Measurements from ENCODE around the gene SNHG17.
"Not testable (repeated sequence)": the region's sequence is repeated elsewhere in the genome, so short reads cannot be mapped to it uniquely, and the experiment has no call there.

Gene SNHG17

GRCh38 chr20:38386004-38386403, 49.1 kb downstream of the SNHG17 start:
- no peak overlapping the region for H3K27ac ChIP-seq (ENCODE audit: low read length)
- no peak for ATAC-seq (ENCODE audit: insufficient read depth, low read depth)
- no peak overlapping the region for H2AFZ ChIP-seq (ENCODE audit: low read depth, low read length)

DNA sequence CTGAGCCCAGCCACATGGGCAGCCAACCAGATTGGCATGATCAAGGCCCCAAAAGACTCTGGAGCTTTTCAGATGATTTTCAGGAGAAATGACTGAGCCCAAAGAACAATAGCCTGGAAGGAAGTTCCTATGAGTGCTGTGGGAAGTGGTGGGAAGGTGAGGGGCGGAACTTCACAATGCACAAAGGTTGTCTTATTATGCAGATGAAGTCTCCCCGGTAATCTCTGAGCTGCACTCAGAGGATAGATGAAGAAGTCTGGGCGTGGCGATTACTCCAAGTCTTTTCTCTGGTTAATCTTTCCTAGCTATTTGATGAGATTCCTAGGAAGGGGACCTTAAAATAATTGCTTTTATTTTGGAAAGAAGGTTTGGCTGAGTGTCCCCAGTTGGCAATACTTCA, 52.0 kb downstream of the SNHG17 start:
- Histone ChIP-seq H3K79me2 (ENCODE audit: insufficient read depth, low read length) (no peaks in the 10 kb centered on the region), H2AFZ (ENCODE audit: low read depth, low read length) (no peak overlapping the region), H3K9me3 (ENCODE audit: insufficient read depth, low read length, severe bottlenecking) (no peaks in the 10 kb centered on the region), H3K27me3 (ENCODE audit: insufficient read depth, low read length, poor library complexity) (peaks cover 10% of the 10 kb centered on the region), H3K36me3 (ENCODE audit: insufficient read depth, low read length) (no peaks in the 10 kb centered on the region), H3K4me2 (ENCODE audit: insufficient read depth, low read length) (no peak overlapping the region), H3K9ac (ENCODE audit: low read depth, low read length) (no peak overlapping the region), H4K20me1 (ENCODE audit: insufficient read depth, low read length) (no peaks in the 10 kb centered on the region), H3K4me1 (ENCODE audit: insufficient read depth, low read length) (no peaks in the 10 kb centered on the region), H3K27ac (ENCODE audit: low read length) (no peak overlapping the region), H3K4me3 (ENCODE audit: low read depth in 1 of 2, low read length in 2 of 2) (no peak overlapping the region)
- TF ChIP-seq, protein P1, sequence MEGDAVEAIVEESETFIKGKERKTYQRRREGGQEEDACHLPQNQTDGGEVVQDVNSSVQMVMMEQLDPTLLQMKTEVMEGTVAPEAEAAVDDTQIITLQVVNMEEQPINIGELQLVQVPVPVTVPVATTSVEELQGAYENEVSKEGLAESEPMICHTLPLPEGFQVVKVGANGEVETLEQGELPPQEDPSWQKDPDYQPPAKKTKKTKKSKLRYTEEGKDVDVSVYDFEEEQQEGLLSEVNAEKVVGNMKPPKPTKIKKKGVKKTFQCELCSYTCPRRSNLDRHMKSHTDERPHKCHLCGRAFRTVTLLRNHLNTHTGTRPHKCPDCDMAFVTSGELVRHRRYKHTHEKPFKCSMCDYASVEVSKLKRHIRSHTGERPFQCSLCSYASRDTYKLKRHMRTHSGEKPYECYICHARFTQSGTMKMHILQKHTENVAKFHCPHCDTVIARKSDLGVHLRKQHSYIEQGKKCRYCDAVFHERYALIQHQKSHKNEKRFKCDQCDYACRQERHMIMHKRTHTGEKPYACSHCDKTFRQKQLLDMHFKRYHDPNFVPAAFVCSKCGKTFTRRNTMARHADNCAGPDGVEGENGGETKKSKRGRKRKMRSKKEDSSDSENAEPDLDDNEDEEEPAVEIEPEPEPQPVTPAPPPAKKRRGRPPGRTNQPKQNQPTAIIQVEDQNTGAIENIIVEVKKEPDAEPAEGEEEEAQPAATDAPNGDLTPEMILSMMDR (IDR thresholded peaks at IDR 0.05; ENCODE audit: borderline replicate concordance, extremely low read depth, low read length, poor library complexity, severe bottlenecking): no peak
- no peak for TF ChIP-seq EZH2 (IDR thresholded peaks at IDR 0.05; ENCODE audit: borderline replicate concordance, low read depth, low read length, severe bottlenecking)
- DNase-seq (no peak), ATAC-seq (ENCODE audit: insufficient read depth, low read depth) (no peak)

More at GRCh38 chr20:38386004-38386403, 49.1 kb downstream of the SNHG17 start:
- H3K9me3 ChIP-seq (ENCODE audit: insufficient read depth, low read length, severe bottlenecking): no peaks in the 10 kb centered on the region
- TF ChIP-seq, protein P1 (IDR thresholded peaks at IDR 0.05; ENCODE audit: borderline replicate concordance, extremely low read depth, low read length, poor library complexity, severe bottlenecking): no peak
- TF ChIP-seq EZH2 (IDR thresholded peaks at IDR 0.05; ENCODE audit: borderline replicate concordance, low read depth, low read length, severe bottlenecking): no peak
- no peaks in the 10 kb centered on the region for H3K36me3 ChIP-seq (ENCODE audit: insufficient read depth, low read length)
- H3K4me2 ChIP-seq (ENCODE audit: insufficient read depth, low read length): no peak overlapping the region
- H3K4me1 ChIP-seq (ENCODE audit: insufficient read depth, low read length): no peaks in the 10 kb centered on the region
- H4K20me1 ChIP-seq (ENCODE audit: insufficient read depth, low read length): no peaks in the 10 kb centered on the region
- no peak overlapping the region for H3K9ac ChIP-seq (ENCODE audit: low read depth, low read length)
- H3K4me3 ChIP-seq (ENCODE audit: low read depth in 1 of 2, low read length in 2 of 2): no peak overlapping the region
- DNase-seq: no peak
- H3K79me2 ChIP-seq (ENCODE audit: insufficient read depth, low read length): no peaks in the 10 kb centered on the region
- H3K27me3 ChIP-seq (ENCODE audit: insufficient read depth, low read length, poor library complexity): peaks cover 10% of the 10 kb centered on the region

- not testable (repeated sequence) for H3K36me3 ChIP-seq (ENCODE audit: insufficient read depth, low read length); H3K9ac ChIP-seq (ENCODE audit: low read depth, low read length); H2AFZ ChIP-seq (ENCODE audit: low read depth, low read length); H3K9me3 ChIP-seq (ENCODE audit: insufficient read depth, low read length, severe bottlenecking); H3K4me3 ChIP-seq (ENCODE audit: low read depth in 1 of 2, low read length in 2 of 2); DNase-seq; H3K27ac ChIP-seq (ENCODE audit: low read length); H3K4me1 ChIP-seq (ENCODE audit: insufficient read depth, low read length); H3K79me2 ChIP-seq (ENCODE audit: insufficient read depth, low read length); H3K4me2 ChIP-seq (ENCODE audit: insufficient read depth, low read length); H3K27me3 ChIP-seq (ENCODE audit: insufficient read depth, low read length, poor library complexity); ATAC-seq (ENCODE audit: insufficient read depth, low read depth); H4K20me1 ChIP-seq (ENCODE audit: insufficient read depth, low read length)
Measured at GRCh38 chr20:38377838-38378237, 57.3 kb downstream of the SNHG17 start.

DNA sequence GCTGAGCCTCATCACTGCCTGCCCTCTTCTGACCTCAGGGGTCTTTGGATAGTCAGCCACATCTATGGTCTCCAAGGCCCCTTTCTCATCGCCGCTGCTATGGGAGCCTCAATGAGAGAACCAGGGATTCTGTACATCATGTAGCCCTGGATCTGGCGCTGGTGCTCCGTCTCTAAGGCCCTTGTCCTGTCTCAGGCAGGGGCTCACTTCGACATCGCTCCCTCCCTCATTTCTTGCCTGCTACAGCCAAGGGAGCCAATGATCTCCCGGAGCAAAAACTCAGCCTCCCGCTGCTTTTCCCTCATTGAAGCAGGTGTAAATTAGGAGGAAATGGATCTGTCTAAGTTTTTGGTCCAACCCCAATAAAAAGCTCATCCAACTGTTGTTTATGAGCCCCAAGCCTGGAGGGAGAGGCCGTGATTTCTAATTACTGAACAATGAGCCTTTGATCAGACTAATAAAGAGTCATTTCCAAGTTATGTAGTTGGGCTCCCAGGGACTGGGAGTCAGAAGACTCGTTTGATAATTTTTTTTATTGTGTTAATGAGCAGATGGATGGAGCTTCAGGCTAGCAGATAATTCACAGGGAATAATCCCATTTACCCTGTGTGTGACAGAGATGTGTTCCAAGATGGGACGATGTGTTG, 58.0 kb downstream of the SNHG17 start:
- H3K27ac ChIP-seq (ENCODE audit: low read length): no peak overlapping the region
- H3K4me1 ChIP-seq (ENCODE audit: insufficient read depth, low read length): no peaks in the 10 kb centered on the region
- H4K20me1 ChIP-seq (ENCODE audit: insufficient read depth, low read length): no peaks in the 10 kb centered on the region
- no peaks in the 10 kb centered on the region for H3K36me3 ChIP-seq (ENCODE audit: insufficient read depth, low read length)
- H3K9me3 ChIP-seq (ENCODE audit: insufficient read depth, low read length, severe bottlenecking): no peaks in the 10 kb centered on the region
- no peak overlapping the region for H3K4me3 ChIP-seq (ENCODE audit: low read depth in 1 of 2, low read length in 2 of 2)
- no peak for DNase-seq
- ATAC-seq (ENCODE audit: insufficient read depth, low read depth): no peak
- no peaks in the 10 kb centered on the region for H3K79me2 ChIP-seq (ENCODE audit: insufficient read depth, low read length)
- no peak overlapping the region for H3K4me2 ChIP-seq (ENCODE audit: insufficient read depth, low read length)
- H3K9ac ChIP-seq (ENCODE audit: low read depth, low read length): no peak overlapping the region
- H2AFZ ChIP-seq (ENCODE audit: low read depth, low read length): no peak overlapping the region
- peaks cover 11% of the 10 kb centered on the region for H3K27me3 ChIP-seq (ENCODE audit: insufficient read depth, low read length, poor library complexity)
- no peak for TF ChIP-seq EZH2 (IDR thresholded peaks at IDR 0.05; ENCODE audit: borderline replicate concordance, low read depth, low read length, severe bottlenecking)
- TF ChIP-seq, protein P1 (IDR thresholded peaks at IDR 0.05; ENCODE audit: borderline replicate concordance, extremely low read depth, low read length, poor library complexity, severe bottlenecking): no peak

Data from DND-41 (cell line).